Pancreas (tissue), 10 donors: ENCODE measurements around the gene MACROH2A2. TPM values are rescaled to one million over a fixed set of nuclear protein-coding genes. Genes with fewer than 3 reads are reported as not detected.

ENCODE experiments used
- ATAC-seq, 4 donors: fragments of 200-7000 bp; cut with Tn5 transposase; one replicate each; pipeline versions ENCODE4 v1.8.0 to v1.9.1; 2020; ENCODE audit warnings: mild to moderate bottlenecking in 4 of 4, moderate library complexity in 4 of 4
- DNase-seq, 6 donors: peaks; one replicate each; pipeline ENCODE4 v3.0.0-alpha.2; 2020
- FAIRE-seq: peaks from 2 replicates; lab custom pipeline; 2012; peaks lifted over from hg19 to GRCh38; lab: Jason Lieb, UNC
- H3K27ac ChIP-seq, 4 donors: fragments of 200-600 bp; sonication (generic); 1 replicate in 3 of 4; 2 replicates in 1 of 4; pipeline versions ENCODE4 v1.5.0 to v1.8.0; 2020
- H3K27me3 ChIP-seq, 4 donors: fragments of 200-600 bp; one replicate each; pipeline ENCODE4 v1.8.0; 2021
- H3K36me3 ChIP-seq, 3 donors: fragments of 200-600 bp; sonication (generic) in 1 of 3; one replicate each; pipeline versions ENCODE4 v1.5.0 to v1.8.0; 2020 to 2021
- H3K4me1 ChIP-seq, 3 donors: fragments of 200-600 bp; one replicate each; pipeline ENCODE4 v1.8.0; 2021
- H3K4me3 ChIP-seq, 4 donors: fragments of 200-600 bp; sonication (generic) in 2 of 4; one replicate each; pipeline versions ENCODE4 v1.5.0 to v1.8.0; 2020 to 2021
- H3K9me3 ChIP-seq, 4 donors: fragments of 200-600 bp; one replicate each; pipeline ENCODE4 v1.8.0; 2021
- CTCF ChIP-seq, 4 donors: fragments of 200-600 bp; sonication (generic) in 3 of 4; IDR thresholded peaks; one replicate each; pipeline versions ENCODE4 v1.5.0 to v1.8.0; 2021; ENCODE audit warnings: antibody characterized with exemption in 4 of 4
- WGBS, 2 donors: extraction: QIAGEN DNeasy Blood & Tissue Kit; methylation state at CpG; one replicate each; pipeline ENCODE4 v1.1.7; 2013; 5-methylcytosine and 5-hydroxymethylcytosine counted together
- intact Hi-C, 3 donors: fragments of 100-400 bp; cut with DNase I; formaldehyde crosslinking; loops; one replicate each; pipeline versions ENCODE4 v1.11.1 to v1.14.2; 2022
- polyA plus RNA-seq, 2 donors: library from polyadenylated mRNA; stranded (reverse); fragments of 200-250 nt; gene quantifications; one replicate each; pipeline ENCODE4 v1.2.3, GENCODE V29; 2013
- total RNA-seq, 6 donors: library from RNA; stranded (reverse); fragmentation: NEBNext Ultra II Directional in 4 of 6; extraction: Animal tissue kit (Norgen Biotek cat#: 25700) in 4 of 6; gene quantifications; one replicate each; pipeline versions ENCODE4 v1.2.1 to v1.2.4, GENCODE V29; 2021 to 2023
- donor health status: healthy with polysubstance abuse.
- donor health status: DM: no; HTN: no; CAD: no; lungs with moderate emphysema.
- donor health status: DM: no; HTN: no; CAD: no.
- donor health status: control.
- donor health status: control.
- donor health status: Bipolar disorder and iron deficiency.
- donor health status: DM: yes; HTN: yes; CAD: no.
- donor health status: DM: no; HTN: no; CAD: no.
- donor health status: DM: no; HTN: no; CAD: no.
- donor health status: DM: yes; HTN: yes; CAD: no.

Gene MACROH2A2
- total and polyA plus RNA-seq, 8 donors = 2.3 to 13.2 (median 6.8) TPM

- Histone ChIP-seq H3K27me3 (no peaks in the 10 kb centered on the region), H3K36me3 (no peaks in the 10 kb centered on the region), H3K9me3 (no peaks in the 10 kb centered on the region), H3K27ac (no peak overlapping the region), H3K4me1 (peaks cover 4 to 12% (median 7%) of the 10 kb centered on the region in 3 donors), H3K4me3 (peak overlapping the region in 1 of 4 donors; percentile 94)
- TF ChIP-seq CTCF (IDR thresholded peaks at IDR 0.05) = no peak
- FAIRE-seq (no peak), DNase-seq (no peak), ATAC-seq (no peak)
- 79 to 84% methylated on average over 18 of the region's 18 CpGs for WGBS, 2 donors
- intact Hi-C loops = no loop called here
Observed at GRCh38 chr10:70144372-70145110, 91.9 kb downstream of the MACROH2A2 start.

GRCh38 chr10:70145166-70145665 is 92.6 kb downstream of the MACROH2A2 start:
- Histone ChIP-seq H3K27ac (peak overlapping the region; percentile 74 to 88 (median 84)), H3K36me3 (no peaks in the 10 kb centered on the region), H3K9me3 (no peaks in the 10 kb centered on the region), H3K4me3 (peak overlapping the region; percentile 64 to 94 (median 78)), H3K27me3 (no peaks in the 10 kb centered on the region), H3K4me1 (peaks cover 4 to 12% (median 7%) of the 10 kb centered on the region in 3 donors)
- intact Hi-C loops = no loop called here
- WGBS, 2 donors = 7 to 12% methylated on average over 27 to 28 of the region's 28 CpGs
- ATAC-seq = peak in 2 of 4 donors; percentile 2 to 5
- DNase-seq = peak in 3 of 6 donors; percentile 39 to 83 (median 45)
- FAIRE-seq = no peak
- no peak for TF ChIP-seq CTCF (IDR thresholded peaks at IDR 0.05)

- Histone ChIP-seq H3K9me3 (no peaks in the 10 kb centered on the region), H3K4me1 (peaks cover 4 to 12% (median 7%) of the 10 kb centered on the region in 3 donors), H3K4me3 (peak overlapping the region; percentile 64 to 94 (median 78)), H3K27me3 (no peaks in the 10 kb centered on the region), H3K27ac (peak overlapping the region; percentile 74 to 88 (median 84)), H3K36me3 (no peaks in the 10 kb centered on the region)
- ATAC-seq = peak; percentile 66 to 78 (median 72)
- WGBS, 2 donors = 0% methylated on average over 57 to 98 of the region's 98 CpGs
- TF ChIP-seq CTCF (IDR thresholded peaks at IDR 0.05) = peak; percentile 23 to 50 (median 31)
- peak; percentile 57 to 86 (median 68) for DNase-seq
- intact Hi-C loops = no loop called here
- no peak for FAIRE-seq
Observed at GRCh38 chr10:70145666-70146488, 93.2 kb downstream of the MACROH2A2 start.

- Histone ChIP-seq H3K4me1 (peaks cover 4 to 12% (median 7%) of the 10 kb centered on the region in 3 donors), H3K9me3 (no peaks in the 10 kb centered on the region), H3K4me3 (peak within 1 kb of the TSS; percentile 64 to 94 (median 78)), H3K36me3 (peaks cover 0 to 4% (median 4%) of the 10 kb centered on the region in 3 donors), H3K27ac (peak within 1 kb of the TSS; percentile 74 to 88 (median 84)), H3K27me3 (no peaks in the 10 kb centered on the region)
- 1% methylated on average over 38 to 39 of the region's 39 CpGs for WGBS, 2 donors
- DNase-seq (peak; percentile 93 to 98 (median 97)), FAIRE-seq (peak; percentile 91), ATAC-seq (peak; percentile 93 to 98 (median 94))
- intact Hi-C loops = no loop called here
- TF ChIP-seq CTCF (IDR thresholded peaks at IDR 0.05) = peak in 3 of 4 donors; percentile 44 to 55 (median 48)
Observed at GRCh38 chr10:70146489-70147258, 94.0 kb downstream of the MACROH2A2 start, which contains the start of gene TYSND1. Gene TYSND1, minus strand, starts transcription at chr10:70146700. Its CDS starts 114 bp downstream, at chr10:70146586.
